ENCODE results near the gene TXNDC8. TPM values are rescaled to one million over a fixed set of nuclear protein-coding genes. Genes with fewer than 3 reads are reported as not detected.

TXNDC8 gene
- total RNA-seq, 1 experiment from 2014 or later = not detected

GRCh38 chr9:110255034-110255462 is 82.6 kb downstream of the TXNDC8 start:
- peaks cover 76% of the 10 kb centered on the region for H3K79me2 ChIP-seq (ENCODE audit: low read length)
- DNase-seq (no peak), ATAC-seq (no peak)
- CTCF ChIA-PET = no interaction called here
- no peaks in the 10 kb centered on the region for H3K9me3 ChIP-seq (ENCODE audit: low read length)
- no peaks in the 10 kb centered on the region for H3K9me2 ChIP-seq (replicated peaks; ENCODE audit: low read length)
- H3F3A ChIP-seq (ENCODE audit: low read length, unreplicated experiment) = no peaks in the 10 kb centered on the region
- POLR2A ChIA-PET (ENCODE audit: unreplicated experiment) = no interaction called here
- intact Hi-C loops (cut with micrococcal nuclease) = no loop called here
- peak overlapping the region; percentile 94 for H3K4me2 ChIP-seq (ENCODE audit: low read length)
- H3K27me3 ChIP-seq (ENCODE audit: low read length) = no peaks in the 10 kb centered on the region
- H3K9ac ChIP-seq (ENCODE audit: low read length) = peak overlapping the region; percentile 92
- 0 out of 2 replicates have a peak overlapping the region, but pooled peaks have one; percentile 66 for H2AFZ ChIP-seq (ENCODE audit: low read length)
- no TSS peak for BruUV-seq (replicated peaks)
- peaks cover 48% of the 10 kb centered on the region for H4K20me1 ChIP-seq (ENCODE audit: low read length)
- peaks cover 40% of the 10 kb centered on the region for H3K4me1 ChIP-seq (ENCODE audit: insufficient read depth, low read length)
- peak overlapping the region; percentile 88 for H3K4me3 ChIP-seq (ENCODE audit: low read length)
- H3K27ac ChIP-seq (ENCODE audit: low read length) = peak overlapping the region; percentile 53
- TF ChIP-seq EZH2phosphoT487 (IDR thresholded peaks at IDR 0.05; ENCODE audit: borderline replicate concordance, low read length) (no peak), EZH2 (IDR thresholded peaks at IDR 0.05; ENCODE audit: low read length, unreplicated experiment) (no peak), CTCF (conservative IDR thresholded peaks at IDR 0.05; ENCODE audit: low read depth, low read length) (no peak)
- H3K36me3 ChIP-seq (ENCODE audit: low read depth, low read length) = peaks cover 11% of the 10 kb centered on the region

- Histone ChIP-seq H3K9me3 (ENCODE audit: low read length) (no peaks in the 10 kb centered on the region), H3K27me3 (ENCODE audit: low read length) (no peaks in the 10 kb centered on the region), H3K4me3 (ENCODE audit: low read length) (peak overlapping the region; percentile 88), H3K9me2 (replicated peaks; ENCODE audit: low read length) (no peaks in the 10 kb centered on the region), H3K27ac (ENCODE audit: low read length) (no peak overlapping the region), H3K4me2 (ENCODE audit: low read length) (peak overlapping the region; percentile 94), H3K36me3 (ENCODE audit: low read depth, low read length) (peaks cover 16% of the 10 kb centered on the region), H4K20me1 (ENCODE audit: low read length) (peaks cover 54% of the 10 kb centered on the region), H2AFZ (ENCODE audit: low read length) (no peak overlapping the region), H3K79me2 (ENCODE audit: low read length) (peaks cover 81% of the 10 kb centered on the region), H3K9ac (ENCODE audit: low read length) (peak overlapping the region; percentile 92), H3F3A (ENCODE audit: low read length, unreplicated experiment) (no peaks in the 10 kb centered on the region), H3K4me1 (ENCODE audit: insufficient read depth, low read length) (peaks cover 44% of the 10 kb centered on the region)
- no TSS peak for BruUV-seq (replicated peaks)
- POLR2A ChIA-PET (ENCODE audit: unreplicated experiment) = no interaction called here
- ATAC-seq (no peak), DNase-seq (no peak)
- CTCF ChIA-PET = no interaction called here
- TF ChIP-seq EZH2 (IDR thresholded peaks at IDR 0.05; ENCODE audit: low read length, unreplicated experiment) (no peak), CTCF (conservative IDR thresholded peaks at IDR 0.05; ENCODE audit: low read depth, low read length) (no peak), EZH2phosphoT487 (IDR thresholded peaks at IDR 0.05; ENCODE audit: borderline replicate concordance, low read length) (no peak)
- intact Hi-C loops (cut with micrococcal nuclease) = no loop called here
These were observed 83.2 kb downstream of the TXNDC8 start for GRCh38 chr9:110254500-110254899.

Other genes with a start within 250 kb of the TXNDC8 start
- gene C9orf152, start 129.7 kb downstream of the TXNDC8 start, total RNA-seq (2014; rRNA removed) = 0.95 and 1.4 TPM in 2 replicates
- gene TXN, start 81.4 kb downstream of the TXNDC8 start, total RNA-seq (2014; rRNA removed) = 178 and 216 TPM in 2 replicates
- 0.04 and 0.17 TPM in 2 replicates for gene SVEP1, start 241.9 kb upstream of the TXNDC8 start, total RNA-seq (2014; rRNA removed)

Data from PC-3 (cell line).